ENCODE results near the gene RFC1. TPM values are rescaled to one million over a fixed set of nuclear protein-coding genes. Genes with fewer than 3 reads are reported as not detected.

The RFC1 gene
- 16.3 to 26.6 TPM (median 18.4 TPM) in 5 replicates for total RNA-seq (2022; extraction: Qiagen RNA extraction)

GRCh38 chr4:39365830-39366771 lies at the start of gene RFC1:
TSS of gene RFC1 (minus strand) at chr4:39366362. CDS start at chr4:39366241, 121 bp downstream.

GRCh38 chr4:39406763-39407583 lies 40.8 kb upstream of the RFC1 start, which contains the start of gene KLB:
TSS of gene KLB (plus strand) at chr4:39406930. CDS start at chr4:39406950, 20 bp downstream.

Other genes with a start within 250 kb of the RFC1 start
- gene WDR19, start 183.8 kb downstream of the RFC1 start, total RNA-seq (2022; extraction: Qiagen RNA extraction) = 8.3 to 9.1 TPM (median 8.7 TPM) in 5 replicates
- 0.07 to 0.11 TPM (median 0.08 TPM) in 5 replicates for gene KLB, start 40.6 kb upstream of the RFC1 start, total RNA-seq (2022; extraction: Qiagen RNA extraction)
- gene RPL9, start 92.6 kb upstream of the RFC1 start, total RNA-seq (2022; extraction: Qiagen RNA extraction) = 816 to 1,627 TPM (median 858 TPM) in 5 replicates
- 10.0 to 13.3 TPM (median 11.0 TPM) in 5 replicates for gene LIAS, start 92.7 kb upstream of the RFC1 start, total RNA-seq (2022; extraction: Qiagen RNA extraction)
- gene UGDH, start 161.1 kb upstream of the RFC1 start, total RNA-seq (2022; extraction: Qiagen RNA extraction) = 230 to 378 TPM (median 256 TPM) in 5 replicates